Activated T-cell treated with anti-CD3 and anti-CD28 coated beads for 4 hours (primary cell): Measurements from ENCODE around the gene SLC25A27.

Experiments used
- DNase-seq: peaks from one replicate; pipeline ENCODE4 v3.0.0-alpha.2; 2020

The SLC25A27 gene

GRCh38 chr6:46651816-46652215 is 959 bp upstream of the SLC25A27 start:
- DNase-seq = no peak

DNA sequence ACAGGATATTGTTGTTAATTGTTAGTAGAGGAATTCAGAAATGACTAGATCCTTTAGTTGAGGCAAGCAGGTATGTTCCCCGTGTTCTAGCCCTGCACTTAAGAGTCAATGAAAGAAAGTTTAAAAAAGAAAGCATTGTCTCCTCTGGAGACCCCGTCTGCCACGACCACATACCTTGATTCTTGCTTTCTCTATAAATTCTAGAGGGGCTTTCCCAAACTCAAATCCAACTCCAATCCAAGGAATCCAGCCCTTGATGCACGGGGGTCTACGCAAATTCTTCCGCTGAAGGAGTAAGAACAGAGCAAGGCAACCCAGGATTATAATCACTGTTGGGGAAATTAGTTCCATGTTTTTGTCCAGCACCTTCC is 558 bp upstream of the SLC25A27 start:
- no peak for DNase-seq

GRCh38 chr6:46653439-46654195 is 842 bp downstream of the SLC25A27 start:
- DNase-seq = no peak

DNA sequence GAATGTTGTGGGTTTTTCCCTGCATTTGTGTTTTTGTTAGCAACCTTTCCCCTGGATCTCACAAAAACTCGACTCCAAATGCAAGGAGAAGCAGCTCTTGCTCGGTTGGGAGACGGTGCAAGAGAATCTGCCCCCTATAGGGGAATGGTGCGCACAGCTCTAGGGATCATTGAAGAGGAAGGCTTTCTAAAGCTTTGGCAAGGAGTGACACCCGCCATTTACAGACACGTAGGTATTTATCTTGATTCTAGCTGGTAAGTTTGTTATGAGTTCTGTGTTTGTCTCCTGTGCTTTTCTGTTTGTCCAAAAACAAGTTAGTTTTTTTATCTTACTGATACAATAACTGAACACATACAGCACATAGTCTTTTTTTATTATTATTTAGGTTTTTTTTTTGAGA is 3.0 kb downstream of the SLC25A27 start:
- no peak for DNase-seq

GRCh38 chr6:46657642-46658041 is 4.9 kb downstream of the SLC25A27 start:
- no peak for DNase-seq

GRCh38 chr6:46661483-46661882 is 8.7 kb downstream of the SLC25A27 start:
- DNase-seq = no peak

DNA sequence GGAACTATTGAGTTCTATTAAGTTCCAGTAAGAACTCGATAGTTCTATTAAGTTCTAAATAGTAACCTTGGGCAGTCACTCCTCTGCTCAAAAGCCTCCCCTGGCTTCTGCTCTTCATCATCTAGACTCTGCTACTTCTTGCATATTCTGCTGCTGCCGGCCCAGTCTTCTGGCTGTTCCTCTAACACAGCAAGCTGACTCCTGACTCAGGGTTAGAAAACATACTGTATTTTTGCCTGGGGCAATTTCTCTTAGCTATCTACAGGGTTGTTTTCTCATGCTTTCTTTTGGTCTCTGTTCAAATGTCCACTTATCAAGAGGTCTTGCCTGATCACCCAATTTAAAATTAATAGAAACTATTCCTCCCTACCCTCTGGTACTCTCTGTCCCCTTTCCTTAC is 14.6 kb downstream of the SLC25A27 start:
- DNase-seq = no peak

DNA sequence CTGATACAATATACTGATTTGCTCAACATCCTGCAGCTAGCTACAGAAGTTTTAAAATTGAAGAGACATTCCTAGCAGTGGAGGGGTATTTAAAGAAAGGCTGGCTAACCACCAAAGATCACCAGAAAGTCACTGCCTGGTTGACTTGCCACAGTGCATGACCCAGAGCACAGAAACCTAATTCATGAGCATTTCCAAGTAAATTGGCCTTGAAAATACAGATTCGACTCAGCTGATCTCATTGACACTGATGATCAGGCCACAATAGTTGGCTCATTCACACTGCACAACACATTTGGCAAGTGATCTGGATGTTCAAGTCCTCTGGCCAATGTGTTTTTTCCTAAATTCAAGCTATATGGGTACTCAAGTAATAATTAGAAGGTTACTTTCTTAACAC is 21.6 kb downstream of the SLC25A27 start:
- no peak for DNase-seq

DNA sequence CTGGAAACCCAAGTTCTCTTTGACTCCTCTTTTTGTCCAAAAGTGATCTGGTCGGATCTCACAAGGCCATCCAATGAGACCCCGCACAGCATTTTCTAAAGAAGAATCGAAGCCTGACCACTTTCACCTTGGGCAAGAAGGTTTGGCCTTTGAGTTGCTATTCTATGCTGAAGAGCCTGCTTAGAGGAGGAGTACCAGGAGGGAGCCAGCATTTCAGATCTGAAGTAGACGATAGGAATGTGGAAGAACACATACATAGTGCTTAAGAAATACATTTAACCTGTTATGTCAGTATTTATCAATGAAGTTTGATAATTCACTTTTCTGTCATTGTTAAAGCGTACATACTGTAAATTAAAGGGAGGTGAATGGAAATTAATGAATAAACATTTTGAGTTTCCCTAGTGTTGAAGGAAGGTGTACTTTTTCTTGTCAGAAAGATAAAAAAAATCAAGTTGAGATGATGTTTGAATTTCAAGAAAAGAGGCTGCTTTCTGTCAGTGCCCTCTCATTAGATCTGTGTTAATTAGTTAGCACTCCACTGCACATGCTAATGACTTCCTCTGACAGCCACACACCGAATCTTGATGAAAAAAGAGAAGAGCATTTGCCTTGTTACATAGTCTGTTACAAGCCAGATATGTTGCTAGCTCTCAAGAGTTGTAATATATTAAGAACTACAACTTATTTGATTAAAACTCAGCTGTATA is 24.0 kb downstream of the SLC25A27 start:
- no peak for DNase-seq

GRCh38 chr6:46677314-46677654 is 24.5 kb downstream of the SLC25A27 start:
- no peak for DNase-seq

GRCh38 chr6:46684771-46685170 is 32.0 kb downstream of the SLC25A27 start:
- no peak for DNase-seq

- DNase-seq = no peak
Observed at GRCh38 chr6:46687619-46688097, 34.9 kb downstream of the SLC25A27 start, which contains the start of gene TDRD6. TSS of gene TDRD6 (plus strand) at chr6:46687885. CDS start at chr6:46688129, 244 bp downstream.

- DNase-seq = no peak
Observed at GRCh38 chr6:46688117-46688965, 35.6 kb downstream of the SLC25A27 start.

GRCh38 chr6:46688966-46689335 is 36.2 kb downstream of the SLC25A27 start:
- no peak for DNase-seq

GRCh38 chr6:46689657-46690056 is 36.9 kb downstream of the SLC25A27 start:
- DNase-seq = no peak

- DNase-seq = no peak
Observed at GRCh38 chr6:46690141-46690755, 37.5 kb downstream of the SLC25A27 start.

GRCh38 chr6:46690911-46691451 is 38.2 kb downstream of the SLC25A27 start:
- no peak for DNase-seq

DNA sequence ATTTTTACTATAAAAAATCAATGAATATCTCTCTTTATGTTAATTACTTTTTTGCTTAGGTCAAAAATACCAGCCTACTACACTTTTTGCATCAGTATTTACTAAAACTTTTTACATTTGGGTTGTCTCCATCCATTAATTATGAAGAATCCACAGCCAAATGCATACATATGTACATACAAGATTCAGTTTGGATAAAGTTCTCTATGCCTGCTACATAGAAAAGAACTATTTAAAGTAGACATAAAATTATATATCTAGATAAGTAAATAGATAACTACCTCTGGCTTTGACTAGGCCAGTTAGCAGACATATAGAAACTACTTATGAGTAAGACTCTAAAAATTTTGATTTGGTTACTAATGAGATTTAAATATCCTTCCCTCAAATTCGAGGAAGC is 47.2 kb downstream of the SLC25A27 start:
- DNase-seq = no peak

DNA sequence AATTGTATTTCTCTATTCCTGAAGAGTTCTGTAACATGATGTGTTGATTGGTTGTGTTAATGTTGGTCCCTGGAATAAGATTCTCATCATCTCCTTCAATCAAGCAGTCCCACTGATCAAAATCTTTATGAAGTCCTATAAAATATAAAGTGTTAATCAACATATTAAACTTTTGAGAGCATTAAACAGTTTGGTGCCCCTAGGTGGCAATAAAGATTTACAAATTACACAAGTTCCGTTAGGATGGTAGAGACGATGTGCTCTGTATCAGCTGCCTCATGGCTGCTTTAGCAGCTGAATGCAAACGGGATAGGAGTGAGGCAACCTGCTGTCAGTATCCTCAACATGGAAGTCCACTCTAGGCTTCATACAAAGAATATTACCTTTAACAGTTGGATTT is 51.8 kb downstream of the SLC25A27 start:
- DNase-seq = no peak

- no peak for DNase-seq
Observed at GRCh38 chr6:46706464-46706863, 53.7 kb downstream of the SLC25A27 start.

- no peak for DNase-seq
Observed at GRCh38 chr6:46711491-46711890, 58.7 kb downstream of the SLC25A27 start.

- DNase-seq = no peak
Observed at GRCh38 chr6:46715141-46715540, 62.4 kb downstream of the SLC25A27 start.

GRCh38 chr6:46719099-46719498 is 66.3 kb downstream of the SLC25A27 start:
- DNase-seq = no peak
